ENCODE results near the gene NUP98. TPM values are rescaled to one million over a fixed set of nuclear protein-coding genes. Genes with fewer than 3 reads are reported as not detected.

Gene NUP98
- total RNA-seq, 4 donors from 2014 or later = 73.8 to 205 (median 110) TPM

DNA sequence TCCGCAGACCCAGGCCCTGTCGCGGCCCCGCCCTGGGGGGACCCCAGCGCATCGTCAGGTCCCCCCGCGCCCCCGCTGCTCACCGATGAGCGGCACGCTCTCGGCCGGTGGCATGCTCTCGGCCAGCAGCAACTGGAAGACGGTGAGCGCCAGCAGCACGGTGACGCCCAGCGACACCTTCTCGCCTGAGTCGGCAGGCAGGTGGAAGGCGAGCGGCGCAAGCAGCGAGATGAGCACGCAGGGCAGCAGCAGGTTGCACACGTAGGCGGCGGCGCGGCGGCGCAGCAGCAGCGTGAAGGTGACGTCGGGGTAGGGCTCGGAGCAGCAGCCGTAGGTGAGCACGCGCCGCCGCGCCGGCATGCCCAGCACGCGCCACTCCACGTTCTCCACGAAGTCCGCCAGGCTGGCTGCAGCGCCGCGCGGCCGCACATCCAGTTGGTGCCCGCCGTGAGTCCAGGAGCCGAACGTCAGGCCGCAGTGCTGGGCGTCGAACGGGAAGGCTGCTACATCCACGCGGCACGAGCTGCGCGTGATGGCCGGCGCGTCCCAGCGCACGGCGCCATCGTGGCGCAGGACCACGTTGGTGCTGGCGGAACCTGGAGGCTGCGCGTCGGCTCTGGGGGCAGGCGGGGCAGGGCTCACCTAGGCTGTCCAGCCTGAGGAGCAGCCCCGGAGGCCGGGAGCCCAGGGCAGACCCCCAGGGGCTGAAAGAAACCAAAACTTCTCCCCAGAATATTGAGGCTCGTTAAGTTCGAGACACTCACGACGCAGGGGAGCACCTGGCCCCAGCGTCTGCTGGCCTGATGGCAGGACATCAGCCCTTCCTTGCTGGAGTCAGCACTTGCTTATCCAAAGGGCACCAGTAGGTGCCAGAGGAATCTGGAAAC lies 130.0 kb downstream of the NUP98 start:
- TF ChIP-seq, protein P1, sequence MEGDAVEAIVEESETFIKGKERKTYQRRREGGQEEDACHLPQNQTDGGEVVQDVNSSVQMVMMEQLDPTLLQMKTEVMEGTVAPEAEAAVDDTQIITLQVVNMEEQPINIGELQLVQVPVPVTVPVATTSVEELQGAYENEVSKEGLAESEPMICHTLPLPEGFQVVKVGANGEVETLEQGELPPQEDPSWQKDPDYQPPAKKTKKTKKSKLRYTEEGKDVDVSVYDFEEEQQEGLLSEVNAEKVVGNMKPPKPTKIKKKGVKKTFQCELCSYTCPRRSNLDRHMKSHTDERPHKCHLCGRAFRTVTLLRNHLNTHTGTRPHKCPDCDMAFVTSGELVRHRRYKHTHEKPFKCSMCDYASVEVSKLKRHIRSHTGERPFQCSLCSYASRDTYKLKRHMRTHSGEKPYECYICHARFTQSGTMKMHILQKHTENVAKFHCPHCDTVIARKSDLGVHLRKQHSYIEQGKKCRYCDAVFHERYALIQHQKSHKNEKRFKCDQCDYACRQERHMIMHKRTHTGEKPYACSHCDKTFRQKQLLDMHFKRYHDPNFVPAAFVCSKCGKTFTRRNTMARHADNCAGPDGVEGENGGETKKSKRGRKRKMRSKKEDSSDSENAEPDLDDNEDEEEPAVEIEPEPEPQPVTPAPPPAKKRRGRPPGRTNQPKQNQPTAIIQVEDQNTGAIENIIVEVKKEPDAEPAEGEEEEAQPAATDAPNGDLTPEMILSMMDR (IDR thresholded peaks at IDR 0.05) = no peak

DNA sequence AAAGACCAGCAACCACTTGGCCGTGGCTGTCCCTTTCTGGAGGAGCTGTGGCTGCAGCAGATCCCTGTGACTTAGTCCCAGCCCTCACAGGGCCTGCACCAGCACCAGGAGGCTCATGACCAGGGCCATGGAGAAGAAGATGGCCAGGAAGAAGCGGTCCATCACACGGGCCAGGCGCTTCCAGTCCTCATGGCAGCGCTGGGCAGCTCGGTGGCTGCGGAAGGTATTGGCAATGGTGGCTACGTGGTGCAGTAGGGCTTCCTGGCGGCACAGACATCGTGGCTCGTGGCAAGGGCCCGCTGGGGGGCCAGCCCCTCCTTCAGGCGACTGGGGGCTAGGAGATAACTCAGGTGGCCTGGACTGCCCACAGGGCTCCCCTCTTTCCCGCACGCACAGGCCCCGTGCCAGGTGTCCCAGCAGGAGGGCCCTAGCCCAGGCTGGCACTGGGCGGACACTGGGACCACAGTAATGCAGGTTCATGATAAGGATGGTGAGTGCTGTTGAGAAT lies 131.3 kb downstream of the NUP98 start:
- ATAC-seq (ENCODE audit: low FRiP score) = no peak
- no peak for DNase-seq (ENCODE audit: low spot score)
- TF ChIP-seq, protein P1 (IDR thresholded peaks at IDR 0.05) = no peak

More for the DNA sequence above, 130.0 kb downstream of the NUP98 start:
- DNase-seq (ENCODE audit: low spot score) = no peak
- ATAC-seq (ENCODE audit: low FRiP score) = no peak

DNA sequence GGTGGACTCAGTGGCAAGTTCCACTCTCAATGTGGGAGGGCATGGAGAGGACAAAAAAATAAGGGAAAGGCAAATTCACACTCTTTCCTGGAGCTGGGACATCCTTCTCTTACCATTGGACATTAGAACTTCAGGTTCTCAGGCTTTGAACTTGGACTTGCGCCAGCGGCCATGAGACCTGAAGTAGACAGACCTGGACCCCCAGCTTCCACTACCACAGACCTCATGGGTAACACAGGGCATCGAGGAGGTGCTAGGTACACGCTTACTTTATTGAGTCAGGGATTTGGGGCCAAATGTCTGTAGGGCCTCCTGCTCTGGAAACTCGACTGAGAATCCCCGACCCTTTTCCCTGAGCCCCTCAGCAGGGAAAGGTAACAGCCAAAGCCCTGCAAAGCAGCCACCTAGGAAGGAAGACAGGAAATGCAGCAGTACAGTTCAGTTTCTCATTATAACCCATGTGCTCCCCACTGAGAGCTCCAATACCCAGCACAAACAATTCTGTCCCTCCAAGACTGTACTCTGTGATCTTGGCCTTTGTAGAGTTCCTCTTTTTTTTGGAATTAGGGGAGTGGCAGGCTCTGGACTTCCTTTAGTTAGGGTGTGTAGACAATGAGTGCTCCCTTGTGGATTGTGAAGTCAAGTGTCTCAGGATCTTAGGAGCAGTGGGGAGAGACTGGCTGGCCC lies 131.9 kb downstream of the NUP98 start:
- no peak for ATAC-seq (ENCODE audit: low FRiP score)
- TF ChIP-seq, protein P1 (IDR thresholded peaks at IDR 0.05) = no peak

DNA sequence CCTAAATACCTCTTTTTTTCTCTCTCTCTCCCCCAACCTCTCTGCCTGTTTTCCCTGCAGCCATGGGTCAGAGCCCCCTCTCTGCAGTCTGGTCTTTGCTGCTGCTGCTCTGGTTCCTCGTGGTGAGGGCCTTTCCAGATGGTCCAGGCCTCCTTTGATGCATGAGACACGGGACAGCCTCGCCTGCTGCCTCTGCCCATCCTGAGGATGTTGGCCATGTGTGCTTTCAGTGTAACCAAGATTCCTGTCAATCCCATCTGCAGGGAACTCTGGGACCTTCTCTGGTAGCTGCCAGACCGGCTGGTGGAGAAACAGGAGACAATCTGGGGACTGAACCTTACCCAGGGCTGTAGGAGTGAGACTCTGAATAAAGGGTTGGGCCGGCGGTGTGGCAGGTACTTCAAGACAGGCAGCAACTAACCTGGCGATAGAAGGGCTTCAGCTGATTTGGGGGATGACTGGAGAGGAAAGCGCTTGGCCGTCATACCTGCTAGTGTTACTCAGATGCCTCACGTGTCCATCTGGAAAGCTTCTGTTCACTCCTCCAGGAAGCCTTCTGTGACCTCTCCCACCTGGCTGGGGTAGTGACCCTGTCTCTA lies 133.2 kb downstream of the NUP98 start:
- DNase-seq (ENCODE audit: low spot score) (no peak), ATAC-seq (ENCODE audit: low FRiP score) (no peak)
- TF ChIP-seq, protein P1 (IDR thresholded peaks at IDR 0.05) = no peak

More for the DNA sequence above, 131.9 kb downstream of the NUP98 start:
- DNase-seq (ENCODE audit: low spot score) = no peak

DNA sequence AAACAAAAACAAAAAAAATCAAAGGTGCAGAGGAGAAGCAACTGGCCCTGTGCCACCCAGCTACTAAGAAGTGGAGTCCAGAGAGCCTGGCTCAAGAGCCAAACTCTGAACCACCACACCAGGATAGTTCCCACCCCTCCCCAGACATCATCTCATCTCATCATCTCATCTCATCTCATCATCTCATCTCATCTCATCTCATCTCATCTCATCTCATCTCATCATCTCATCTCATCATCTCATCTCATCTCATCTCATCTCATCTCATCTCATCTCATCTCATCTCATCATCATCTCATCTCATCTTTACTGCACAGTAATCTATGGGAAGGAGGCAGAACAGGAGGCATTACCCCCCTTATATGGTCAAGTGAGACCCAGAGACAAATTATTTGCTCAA lies 134.5 kb downstream of the NUP98 start:
- no peak for ATAC-seq (ENCODE audit: low FRiP score)
- TF ChIP-seq, protein P1 (IDR thresholded peaks at IDR 0.05) = no peak

DNA sequence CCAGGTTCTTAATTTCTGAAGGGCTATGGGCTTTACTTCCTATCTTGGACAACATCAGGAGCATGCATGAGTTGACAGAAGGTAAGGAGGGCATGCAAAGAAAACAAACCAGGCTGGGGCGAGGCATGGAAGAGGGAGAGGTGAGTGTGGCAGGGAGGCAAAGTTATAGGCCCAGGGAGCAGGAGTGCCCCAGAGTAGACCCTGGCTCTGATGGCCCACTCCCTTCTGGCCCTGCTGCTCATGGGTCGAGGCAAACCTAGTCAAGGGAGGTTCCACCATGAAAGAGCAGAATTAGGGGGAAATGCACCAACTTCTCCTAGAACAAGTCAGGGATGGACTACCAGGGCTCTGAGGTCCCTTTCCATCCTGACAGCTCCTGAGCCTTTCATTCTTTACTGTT lies 136.4 kb downstream of the NUP98 start:
- no peak for ATAC-seq (ENCODE audit: low FRiP score)
- no peak for DNase-seq (ENCODE audit: low spot score)
- TF ChIP-seq, protein P1 (IDR thresholded peaks at IDR 0.05) = no peak

More for the DNA sequence above, 134.5 kb downstream of the NUP98 start:
- no peak for DNase-seq (ENCODE audit: low spot score)
